ENCODE data around the gene USP34. TPM values are rescaled to one million over a fixed set of nuclear protein-coding genes. Genes with fewer than 3 reads are reported as not detected.

Gene USP34
- total and polyA plus RNA-seq, 9 of the 15 experiments (the other 6 are each of a cell fraction or from before 2014, with no cell fraction given) = 19.8 to 108 (median 67.8) TPM

- intact Hi-C loops (cut with micrococcal nuclease) = no loop called here
- no peak for FAIRE-seq
- TF ChIP-seq TRIM25 (IDR thresholded peaks at IDR 0.05; ENCODE audit: borderline replicate concordance) (no peak), ELF4 (CRISPR knock-in tag; IDR thresholded peaks at IDR 0.05) (no peak), MCM3 (IDR thresholded peaks at IDR 0.05) (no peak), ZNF785 (CRISPR knock-in tag; IDR thresholded peaks at IDR 0.05) (no peak), ZBTB49 (CRISPR knock-in tag; IDR thresholded peaks at IDR 0.05; ENCODE audit: borderline replicate concordance) (no peak), MCM2 (IDR thresholded peaks at IDR 0.05; ENCODE audit: low read depth) (no peak), LCOR (CRISPR knock-in tag; IDR thresholded peaks at IDR 0.05) (no peak), SIRT6 (IDR thresholded peaks at IDR 0.05; ENCODE audit: low read depth, low read length) (no peak), MTF1 (CRISPR knock-in tag; IDR thresholded peaks at IDR 0.05; ENCODE audit: borderline replicate concordance) (no peak), ZNF551 (CRISPR knock-in tag; IDR thresholded peaks at IDR 0.05) (no peak), NFRKB (IDR thresholded peaks at IDR 0.05; ENCODE audit: low read depth) (no peak), TCF7L2 (IDR thresholded peaks at IDR 0.05; ENCODE audit: low read depth, low read length) (no peak), SRSF9 (IDR thresholded peaks at IDR 0.05; ENCODE audit: borderline replicate concordance, low read depth, low read length) (no peak)
- H4K20me1 ChIP-seq (replicated peaks; ENCODE audit: control insufficient read depth, insufficient read depth, low read length) = no peaks in the 10 kb centered on the region
- WGBS (ENCODE audit: insufficient coverage, low coverage, missing lambda C conversion rate) = 80% methylated on average over 3 of the region's 3 CpGs
- no peaks in the 10 kb centered on the region for H3K4me1 ChIP-seq (replicated peaks in 1 of 2; ENCODE audit: control insufficient read depth in 2 of 2, insufficient read depth in 2 of 2, low read length in 2 of 2)
- H3K4me2 ChIP-seq (ENCODE audit: insufficient read depth, low read length) = no peak overlapping the region
- H3K9ac ChIP-seq (ENCODE audit: insufficient read depth in 1 of 2, low read depth in 2 of 2, low read length in 2 of 2) = no peak overlapping the region
- in situ Hi-C loops (cut with MboI) = no loop called here
- H3K27ac ChIP-seq (ENCODE audit: extremely low read depth, low read depth, low read length) = no peak overlapping the region
- H3K9me1 ChIP-seq (ENCODE audit: control insufficient read depth, insufficient read depth, low read length) = no peaks in the 10 kb centered on the region
- no peaks in the 10 kb centered on the region for H3K27me3 ChIP-seq (ENCODE audit: control insufficient read depth in 2 of 2, insufficient read depth in 2 of 2, low read length in 2 of 2)
- CTCF ChIA-PET (ENCODE audit: low intra/inter-chr PET ratio) = no interaction called here
- ATAC-seq = no peak
- H3K36me3 ChIP-seq (ENCODE audit: control insufficient read depth, insufficient read depth, low read length) = peaks cover 72% of the 10 kb centered on the region
- H3K4me3 ChIP-seq = no peak overlapping the region
- H2AFZ ChIP-seq (ENCODE audit: low read depth, low read length) = no peak overlapping the region
- POLR2A ChIA-PET = interaction anchor here (0.9 to 1.1 kb wide), 2 partner anchors 10 to 22 kb away, joined by 3 read pairs; no protein-coding TSS in a partner anchor
- no TSS peak for BruUV-seq (replicated peaks)
- H3K9me3 ChIP-seq (replicated peaks; ENCODE audit: control insufficient read depth, insufficient read depth, low read depth, low read length) = no peaks in the 10 kb centered on the region
- DNase-seq (ENCODE audit: extremely low read depth in 1 of 4, low spot score in 3 of 4) = no peak
- H3K79me2 ChIP-seq (ENCODE audit: control insufficient read depth, insufficient read depth, low read length) = no peaks in the 10 kb centered on the region
These were observed 143.7 kb downstream of the USP34 start for GRCh38 chr2:61327173-61327572.

Measured in K562 (cell line).